SU-DHL-6 (cell line): ENCODE measurements around the gene ST6GAL2.

Source experiments
- EZH2phosphoT487 ChIP-seq: fragments of 200-600 bp; sonication (generic), shearing (Covaris generic); conservative IDR thresholded peaks from 2 replicates; pipeline ENCODE4 v1.6.1; 2018; ENCODE audit warnings: mild to moderate bottlenecking, antibody characterized with exemption, low read length, moderate library complexity, mixed read lengths
- TF ChIP-seq, protein P1 (sequence below): fragments of 200-600 bp; sonication (generic); IDR thresholded peaks from one replicate; pipeline ENCODE4 v1.5.1; 2017; ENCODE audit warnings: antibody characterized with exemption, mild to moderate bottlenecking, low read length, moderate library complexity; ENCODE audit not compliant: insufficient read depth, poor library complexity, severe bottlenecking

DNA sequence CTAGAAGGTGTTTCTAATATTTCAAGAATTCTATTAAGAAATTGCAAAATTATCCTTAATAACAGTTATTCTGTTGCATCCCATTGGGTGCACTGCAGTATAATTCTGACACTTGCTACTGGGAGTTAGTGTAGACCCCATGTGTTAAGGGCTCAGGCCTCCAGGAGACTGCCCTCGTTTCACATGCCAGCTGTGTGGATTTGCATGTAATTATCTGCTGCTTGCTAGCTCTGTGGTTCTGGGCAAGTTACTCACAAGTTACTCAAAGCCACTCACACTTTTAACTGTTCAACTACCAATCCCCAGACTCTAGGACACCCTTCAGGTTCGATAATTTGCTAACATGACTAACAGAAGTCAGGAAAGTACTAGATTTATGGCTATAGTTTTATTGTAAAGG is 38.6 kb downstream of the ST6GAL2 start:
- TF ChIP-seq, protein P1, sequence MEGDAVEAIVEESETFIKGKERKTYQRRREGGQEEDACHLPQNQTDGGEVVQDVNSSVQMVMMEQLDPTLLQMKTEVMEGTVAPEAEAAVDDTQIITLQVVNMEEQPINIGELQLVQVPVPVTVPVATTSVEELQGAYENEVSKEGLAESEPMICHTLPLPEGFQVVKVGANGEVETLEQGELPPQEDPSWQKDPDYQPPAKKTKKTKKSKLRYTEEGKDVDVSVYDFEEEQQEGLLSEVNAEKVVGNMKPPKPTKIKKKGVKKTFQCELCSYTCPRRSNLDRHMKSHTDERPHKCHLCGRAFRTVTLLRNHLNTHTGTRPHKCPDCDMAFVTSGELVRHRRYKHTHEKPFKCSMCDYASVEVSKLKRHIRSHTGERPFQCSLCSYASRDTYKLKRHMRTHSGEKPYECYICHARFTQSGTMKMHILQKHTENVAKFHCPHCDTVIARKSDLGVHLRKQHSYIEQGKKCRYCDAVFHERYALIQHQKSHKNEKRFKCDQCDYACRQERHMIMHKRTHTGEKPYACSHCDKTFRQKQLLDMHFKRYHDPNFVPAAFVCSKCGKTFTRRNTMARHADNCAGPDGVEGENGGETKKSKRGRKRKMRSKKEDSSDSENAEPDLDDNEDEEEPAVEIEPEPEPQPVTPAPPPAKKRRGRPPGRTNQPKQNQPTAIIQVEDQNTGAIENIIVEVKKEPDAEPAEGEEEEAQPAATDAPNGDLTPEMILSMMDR, result no peak
- no peak for TF ChIP-seq EZH2phosphoT487
